Type B pancreatic cell (in vitro differentiated cells): ENCODE results near the gene EFR3B. TPM values are rescaled to one million over a fixed set of nuclear protein-coding genes. Genes with fewer than 3 reads are reported as not detected.
"Not testable (repeated sequence)": the region's sequence is repeated elsewhere in the genome, so short reads cannot be mapped to it uniquely, and the experiment has no call there.

ENCODE experiments used
- DNase-seq: peaks from one replicate; pipeline ENCODE4 v3.0.0; 2021; ENCODE audit warnings: mixed read lengths; ENCODE audit not compliant: unreplicated experiment; ENCODE audit errors: extremely low spot score
- H3K27ac Mint-ChIP-seq: 2 replicates; pipeline ENCODE4 v1.8.0; 2021; ENCODE audit warnings: mild to moderate bottlenecking, mixed read lengths
- H3K27me3 Mint-ChIP-seq: 2 replicates; pipeline ENCODE4 v1.8.0; 2021; ENCODE audit warnings: mixed read lengths
- H3K36me3 Mint-ChIP-seq: 2 replicates; pipeline ENCODE4 v1.8.0; 2021; ENCODE audit warnings: mixed read lengths
- H3K4me1 Mint-ChIP-seq: one replicate; pipeline ENCODE4 v1.8.0; 2021; ENCODE audit warnings: mixed read lengths; ENCODE audit not compliant: unreplicated experiment
- H3K4me3 Mint-ChIP-seq: 2 replicates; pipeline ENCODE4 v1.8.0; 2021; ENCODE audit warnings: mild to moderate bottlenecking, mixed read lengths
- H3K9me3 Mint-ChIP-seq: 2 replicates; pipeline ENCODE4 v1.8.0; 2021; ENCODE audit warnings: mixed read lengths
- CTCF ChIP-seq: fragments of 200-600 bp; sonication (generic); conservative IDR thresholded peaks from 2 replicates; pipeline ENCODE4 v1.5.0; 2021; ENCODE audit warnings: antibody characterized with exemption, mild to moderate bottlenecking
- total RNA-seq: library from RNA; stranded (reverse); gene quantifications from 2 replicates; pipeline ENCODE4 v1.2.1, GENCODE V29; 2021; ENCODE audit warnings: low replicate concordance

Gene EFR3B
- total RNA-seq, 1 donor from 2014 or later, result 12.4 TPM

- H3K27ac Mint-ChIP-seq, result no peak overlapping the region
- no peak overlapping the region for H3K4me3 Mint-ChIP-seq
- H3K9me3 Mint-ChIP-seq, result no peaks in the 10 kb centered on the region
- DNase-seq, result no peak
- TF ChIP-seq CTCF, result no peak
- H3K4me1 Mint-ChIP-seq, result peaks cover 4% of the 10 kb centered on the region
- H3K36me3 Mint-ChIP-seq, result peaks cover 4% of the 10 kb centered on the region
- no peaks in the 10 kb centered on the region for H3K27me3 Mint-ChIP-seq
These were observed 47.9 kb downstream of the EFR3B start for GRCh38 chr2:25089605-25090315.

GRCh38 chr2:25090801-25091200, 48.9 kb downstream of the EFR3B start:
- no peak for DNase-seq
- Mint-ChIP-seq H3K27ac (no peak overlapping the region), H3K36me3 (peaks cover 4% of the 10 kb centered on the region), H3K9me3 (no peaks in the 10 kb centered on the region), H3K27me3 (no peaks in the 10 kb centered on the region), H3K4me1 (peaks cover 4% of the 10 kb centered on the region), H3K4me3 (no peak overlapping the region)
- TF ChIP-seq CTCF, result no peak

GRCh38 chr2:25091265-25091664, 49.4 kb downstream of the EFR3B start:
- no peak for DNase-seq
- Mint-ChIP-seq H3K4me3 (no peak overlapping the region), H3K27ac (no peak overlapping the region), H3K36me3 (peaks cover 4% of the 10 kb centered on the region), H3K27me3 (no peaks in the 10 kb centered on the region), H3K9me3 (no peaks in the 10 kb centered on the region), H3K4me1 (peaks cover 4% of the 10 kb centered on the region)
- TF ChIP-seq CTCF, result no peak

GRCh38 chr2:25098056-25098455, 56.2 kb downstream of the EFR3B start:
- Mint-ChIP-seq H3K27ac (no peak overlapping the region), H3K27me3 (no peaks in the 10 kb centered on the region), H3K36me3 (peaks cover 9% of the 10 kb centered on the region), H3K9me3 (no peaks in the 10 kb centered on the region), H3K4me1 (no peaks in the 10 kb centered on the region), H3K4me3 (no peak overlapping the region)
- no peak for DNase-seq
- TF ChIP-seq CTCF, result no peak

- DNase-seq, result no peak
- TF ChIP-seq CTCF, result no peak
- Mint-ChIP-seq H3K27me3 (no peaks in the 10 kb centered on the region), H3K27ac (no peak overlapping the region), H3K4me3 (no peak overlapping the region), H3K9me3 (no peaks in the 10 kb centered on the region), H3K4me1 (no peaks in the 10 kb centered on the region), H3K36me3 (peaks cover 5% of the 10 kb centered on the region)
These were observed 57.0 kb downstream of the EFR3B start for GRCh38 chr2:25098670-25099486.

- not testable (repeated sequence) for H3K4me3 Mint-ChIP-seq, H3K9me3 Mint-ChIP-seq, H3K4me1 Mint-ChIP-seq, DNase-seq, H3K27ac Mint-ChIP-seq, H3K27me3 Mint-ChIP-seq, H3K36me3 Mint-ChIP-seq
These were observed 60.5 kb downstream of the EFR3B start for GRCh38 chr2:25102352-25102751.
